Suprapubic skin (tissue), 3 donors: ENCODE measurements around the gene AUTS2.

Source experiments
- POLR2AphosphoS5 ChIP-seq, 3 donors: sonication (generic); formaldehyde crosslinking; IDR thresholded peaks; one replicate each; pipeline ENCODE4 v1.6.1; 2017; ENCODE audit warnings: antibody characterized with exemption in 3 of 3
- TF ChIP-seq, protein P1 (sequence below), 2 donors: fragments of 200-600 bp in 1 of 2; fragments of 450-650 bp in 1 of 2; sonication (generic) in 1 of 2; IDR thresholded peaks; one replicate each; pipeline ENCODE4 v1.5.1; 2016 to 2019; ENCODE audit warnings: antibody characterized with exemption in 2 of 2, mild to moderate bottlenecking in 1 of 2, moderate library complexity in 1 of 2

DNA sequence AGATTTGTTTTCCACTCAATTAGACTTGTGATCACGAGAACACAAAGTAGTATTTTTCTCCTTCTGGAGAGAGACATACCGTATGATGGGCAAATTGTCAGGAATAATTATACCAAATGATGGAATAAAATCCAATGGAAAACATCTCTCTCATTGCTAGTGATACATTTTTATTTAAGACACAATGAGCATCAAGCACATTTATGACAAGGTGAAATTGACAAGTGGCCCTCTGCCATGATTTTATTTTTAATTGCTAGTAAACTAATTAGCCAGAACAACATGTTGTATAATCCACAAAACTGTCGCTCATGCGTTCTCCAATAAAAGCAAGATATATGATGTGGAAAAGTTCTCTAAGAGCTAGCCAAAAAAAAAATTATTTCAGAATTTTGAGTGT, 620.8 kb downstream of the AUTS2 start:
- TF ChIP-seq, protein P1, sequence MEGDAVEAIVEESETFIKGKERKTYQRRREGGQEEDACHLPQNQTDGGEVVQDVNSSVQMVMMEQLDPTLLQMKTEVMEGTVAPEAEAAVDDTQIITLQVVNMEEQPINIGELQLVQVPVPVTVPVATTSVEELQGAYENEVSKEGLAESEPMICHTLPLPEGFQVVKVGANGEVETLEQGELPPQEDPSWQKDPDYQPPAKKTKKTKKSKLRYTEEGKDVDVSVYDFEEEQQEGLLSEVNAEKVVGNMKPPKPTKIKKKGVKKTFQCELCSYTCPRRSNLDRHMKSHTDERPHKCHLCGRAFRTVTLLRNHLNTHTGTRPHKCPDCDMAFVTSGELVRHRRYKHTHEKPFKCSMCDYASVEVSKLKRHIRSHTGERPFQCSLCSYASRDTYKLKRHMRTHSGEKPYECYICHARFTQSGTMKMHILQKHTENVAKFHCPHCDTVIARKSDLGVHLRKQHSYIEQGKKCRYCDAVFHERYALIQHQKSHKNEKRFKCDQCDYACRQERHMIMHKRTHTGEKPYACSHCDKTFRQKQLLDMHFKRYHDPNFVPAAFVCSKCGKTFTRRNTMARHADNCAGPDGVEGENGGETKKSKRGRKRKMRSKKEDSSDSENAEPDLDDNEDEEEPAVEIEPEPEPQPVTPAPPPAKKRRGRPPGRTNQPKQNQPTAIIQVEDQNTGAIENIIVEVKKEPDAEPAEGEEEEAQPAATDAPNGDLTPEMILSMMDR (IDR thresholded peaks at IDR 0.05), result no peak
- TF ChIP-seq POLR2AphosphoS5 (IDR thresholded peaks at IDR 0.05), result no peak
